ENCODE results near the gene OAS1.

GRCh38 chr12:112868459-112869041, 38.2 kb upstream of the OAS1 start:
- TF ChIP-seq PCBP2 (IDR thresholded peaks at IDR 0.05; ENCODE audit: low read depth, low read length, poor library complexity, severe bottlenecking) (no peak), GATAD2A (IDR thresholded peaks at IDR 0.05) (no peak), HOMEZ (CRISPR knock-in tag; IDR thresholded peaks at IDR 0.05) (no peak), CTCF (IDR thresholded peaks at IDR 0.05 in 2 of 3, conservative IDR thresholded peaks at IDR 0.05 in 1 of 3; ENCODE audit: insufficient read depth in 2 of 3, low read depth in 1 of 3, low read length in 3 of 3) (no peak), E2F6 (IDR thresholded peaks at IDR 0.05; ENCODE audit: borderline replicate concordance in 1 of 2, extremely low read depth in 1 of 2, insufficient read depth in 1 of 2, insufficient read length in 1 of 2, low read depth in 1 of 2, low read length in 1 of 2, poor library complexity in 1 of 2, severe bottlenecking in 1 of 2) (no peak), JUN (IDR thresholded peaks at IDR 0.05; ENCODE audit: borderline replicate concordance, low read depth, low read length) (no peak), JUN (CRISPR knock-in tag; IDR thresholded peaks at IDR 0.05; ENCODE audit: borderline replicate concordance) (no peak), THAP7 (CRISPR knock-in tag; IDR thresholded peaks at IDR 0.05) (no peak), MXI1 (IDR thresholded peaks at IDR 0.05; ENCODE audit: low read depth, low read length) (no peak), FOXJ3 (CRISPR knock-in tag; IDR thresholded peaks at IDR 0.05) (no peak), POLR2A (conservative IDR thresholded peaks at IDR 0.05) (no peak), ZHX1 (conservative IDR thresholded peaks at IDR 0.05; ENCODE audit: low read length) (no peak)
